GM18858 (cell line): ENCODE data around the gene YPEL3.

Experiments used
- ATAC-seq: cut with Tn5 transposase; IDR thresholded peaks from one replicate; pipeline ENCODE4 v1.9.1; 2021; ENCODE audit not compliant: unreplicated experiment

The YPEL3 gene

GRCh38 chr16:30069611-30070462 lies 26.2 kb downstream of the YPEL3 start:
- no peak for ATAC-seq

- no peak for ATAC-seq
These were observed 27.0 kb downstream of the YPEL3 start for GRCh38 chr16:30068750-30069610.

- no peak for ATAC-seq
These were observed 27.7 kb downstream of the YPEL3 start for GRCh38 chr16:30068333-30068732.

GRCh38 chr16:30067584-30067916 lies 28.5 kb downstream of the YPEL3 start:
- ATAC-seq, result no peak

- no peak for ATAC-seq
These were observed 29.0 kb downstream of the YPEL3 start for GRCh38 chr16:30066761-30067583.

GRCh38 chr16:30065943-30066760 lies 29.9 kb downstream of the YPEL3 start:
- ATAC-seq, result no peak

- ATAC-seq, result peak; percentile 53
These were observed 30.7 kb downstream of the YPEL3 start, which contains the start of gene ALDOA for GRCh38 chr16:30065102-30065942. ALDOA (plus strand) TSS chr16:30065760; CDS start chr16:30066898, 1,138 bp downstream.

- ATAC-seq, result no peak
These were observed 31.3 kb downstream of the YPEL3 start for GRCh38 chr16:30064729-30065101.

GRCh38 chr16:30063893-30064728 lies 31.9 kb downstream of the YPEL3 start:
- no peak for ATAC-seq

- ATAC-seq, result no peak
These were observed 32.6 kb downstream of the YPEL3 start for GRCh38 chr16:30063278-30063892.

- no peak for ATAC-seq
These were observed 35.0 kb downstream of the YPEL3 start for GRCh38 chr16:30060836-30061554.

GRCh38 chr16:30060346-30060745 lies 35.7 kb downstream of the YPEL3 start:
- ATAC-seq, result no peak

GRCh38 chr16:30054959-30055553 lies 41.0 kb downstream of the YPEL3 start:
- no peak for ATAC-seq

- ATAC-seq, result no peak
These were observed 41.6 kb downstream of the YPEL3 start for GRCh38 chr16:30054451-30054850.

GRCh38 chr16:30053376-30054015 lies 42.5 kb downstream of the YPEL3 start:
- ATAC-seq, result no peak

GRCh38 chr16:30052671-30053372 lies 43.2 kb downstream of the YPEL3 start:
- no peak for ATAC-seq
